Mesothelial cell of epicardium (in vitro differentiated cells): ENCODE results near the gene B4GALNT4. TPM values are rescaled to one million over a fixed set of nuclear protein-coding genes. Genes with fewer than 3 reads are reported as not detected.

Source experiments
- DNase-seq, 2 experiments: peaks; one replicate each; pipeline ENCODE4 v3.0.0; 2021; ENCODE audit warnings: low spot score in 2 of 2; ENCODE audit not compliant: unreplicated experiment in 2 of 2
- H3K27ac Mint-ChIP-seq: 2 replicates; pipeline ENCODE4 v1.8.0; 2021; ENCODE audit warnings: mixed read lengths
- H3K27me3 Mint-ChIP-seq: 2 replicates; pipeline ENCODE4 v1.8.0; 2021; ENCODE audit warnings: low read depth, mixed read lengths
- H3K36me3 Mint-ChIP-seq: 2 replicates; pipeline ENCODE4 v1.8.0; 2021; ENCODE audit warnings: mixed read lengths
- H3K4me1 Mint-ChIP-seq: 2 replicates; pipeline ENCODE4 v1.8.0; 2021; ENCODE audit warnings: mixed read lengths
- H3K4me3 Mint-ChIP-seq: 2 replicates; pipeline ENCODE4 v1.8.0; 2021; ENCODE audit warnings: mild to moderate bottlenecking, moderate library complexity, mixed read lengths
- H3K9me3 Mint-ChIP-seq: 2 replicates; pipeline ENCODE4 v1.8.0; 2021; ENCODE audit warnings: mixed read lengths
- CTCF ChIP-seq: fragments of 200-600 bp; sonication (generic); IDR thresholded peaks from one replicate; pipeline ENCODE4 v1.5.0; 2021; ENCODE audit warnings: antibody characterized with exemption; ENCODE audit not compliant: unreplicated experiment
- total RNA-seq: library from RNA; stranded (reverse); gene quantifications from 3 replicates; pipeline ENCODE4 v1.2.1, GENCODE V29; 2021

B4GALNT4 gene
- total RNA-seq, 1 donor from 2014 or later, result 314 TPM

GRCh38 chr11:416757-417621 is 47.7 kb downstream of the B4GALNT4 start:
- H3K4me1 Mint-ChIP-seq, result peaks cover 20% of the 10 kb centered on the region
- DNase-seq, result no peak
- TF ChIP-seq CTCF, result no peak
- H3K27ac Mint-ChIP-seq, result no peak overlapping the region
- peak overlapping the region; percentile 55 for H3K4me3 Mint-ChIP-seq
- H3K9me3 Mint-ChIP-seq, result no peaks in the 10 kb centered on the region
- H3K36me3 Mint-ChIP-seq, result no peaks in the 10 kb centered on the region
- H3K27me3 Mint-ChIP-seq, result peaks cover 15% of the 10 kb centered on the region

- peaks cover 25% of the 10 kb centered on the region for H3K4me1 Mint-ChIP-seq
- no peaks in the 10 kb centered on the region for H3K9me3 Mint-ChIP-seq
- peak overlapping the region; percentile 67 for H3K4me3 Mint-ChIP-seq
- no peak for TF ChIP-seq CTCF
- no peaks in the 10 kb centered on the region for H3K36me3 Mint-ChIP-seq
- DNase-seq, result no peak
- peak overlapping the region; percentile 43 for H3K27ac Mint-ChIP-seq
- peaks cover 15% of the 10 kb centered on the region for H3K27me3 Mint-ChIP-seq
Measured at GRCh38 chr11:417652-418342, 48.5 kb downstream of the B4GALNT4 start.

GRCh38 chr11:418343-419247 is 49.3 kb downstream of the B4GALNT4 start:
- peaks cover 15% of the 10 kb centered on the region for H3K27me3 Mint-ChIP-seq
- peaks cover 25% of the 10 kb centered on the region for H3K4me1 Mint-ChIP-seq
- H3K9me3 Mint-ChIP-seq, result no peaks in the 10 kb centered on the region
- no peak overlapping the region for H3K4me3 Mint-ChIP-seq
- no peak overlapping the region for H3K27ac Mint-ChIP-seq
- DNase-seq, result no peak
- TF ChIP-seq CTCF, result no peak
- no peaks in the 10 kb centered on the region for H3K36me3 Mint-ChIP-seq

- peaks cover under 1% of the 10 kb centered on the region for H3K36me3 Mint-ChIP-seq
- no peak for TF ChIP-seq CTCF
- H3K9me3 Mint-ChIP-seq, result peaks cover 1% of the 10 kb centered on the region
- no peak overlapping the region for H3K4me3 Mint-ChIP-seq
- H3K27me3 Mint-ChIP-seq, result peaks cover 13% of the 10 kb centered on the region
- peaks cover 23% of the 10 kb centered on the region for H3K4me1 Mint-ChIP-seq
- no peak for DNase-seq
- no peak overlapping the region for H3K27ac Mint-ChIP-seq
Measured at GRCh38 chr11:419248-420005, 50.1 kb downstream of the B4GALNT4 start.
